H54 (cell line): Measurements from ENCODE around the gene MPP4.
"Not testable (repeated sequence)": the region's sequence is repeated elsewhere in the genome, so short reads cannot be mapped to it uniquely, and the experiment has no call there.

Source experiments
- DNase-seq: peaks from one replicate; pipeline ENCODE4 v3.0.0; 2011; ENCODE audit warnings: low spot score, mixed read lengths; ENCODE audit not compliant: insufficient read length
- FAIRE-seq: peaks from 3 replicates; lab custom pipeline; 2011; peaks lifted over from hg19 to GRCh38; lab: Jason Lieb, UNC
- POLR2A ChIP-seq: IDR thresholded peaks from 2 replicates; pipeline ENCODE4 v1.6.1; 2011; ENCODE audit warnings: low read depth, mild to moderate bottlenecking, low read length

MPP4 gene

GRCh38 chr2:201699416-201699815, 972 bp upstream of the MPP4 start:
- peak; percentile 6 for FAIRE-seq

GRCh38 chr2:201697899-201698298, 545 bp downstream of the MPP4 start:
- TF ChIP-seq POLR2A: no peak
- DNase-seq (peak; percentile 17), FAIRE-seq (peak; percentile 60)

More at GRCh38 chr2:201699416-201699815, 972 bp upstream of the MPP4 start:
- TF ChIP-seq POLR2A: no peak
- DNase-seq: no peak

GRCh38 chr2:201696151-201696659, 2.2 kb downstream of the MPP4 start:
- DNase-seq: peak; percentile 30
- TF ChIP-seq POLR2A: no peak
- FAIRE-seq: peak; percentile 97

GRCh38 chr2:201685156-201685555, 13.3 kb downstream of the MPP4 start:
- no peak for TF ChIP-seq POLR2A
- no peak for DNase-seq
- FAIRE-seq: no peak

GRCh38 chr2:201680743-201681142, 17.7 kb downstream of the MPP4 start:
- FAIRE-seq: peak; percentile 65
- peak; percentile 23 for DNase-seq

GRCh38 chr2:201678401-201678800, 20.0 kb downstream of the MPP4 start:
- no peak for DNase-seq
- FAIRE-seq: no peak
- no peak for TF ChIP-seq POLR2A

More at GRCh38 chr2:201680743-201681142, 17.7 kb downstream of the MPP4 start:
- TF ChIP-seq POLR2A: no peak

GRCh38 chr2:201675454-201675853, 23.0 kb downstream of the MPP4 start:
- TF ChIP-seq POLR2A: no peak
- no peak for FAIRE-seq

GRCh38 chr2:201674794-201675193, 23.6 kb downstream of the MPP4 start:
- no peak for TF ChIP-seq POLR2A
- DNase-seq (no peak), FAIRE-seq (no peak)

More at GRCh38 chr2:201675454-201675853, 23.0 kb downstream of the MPP4 start:
- no peak for DNase-seq

- no peak for FAIRE-seq
- no peak for TF ChIP-seq POLR2A
- no peak for DNase-seq
These were observed 24.1 kb downstream of the MPP4 start for GRCh38 chr2:201674298-201674697.

GRCh38 chr2:201673546-201673945, 24.9 kb downstream of the MPP4 start:
- FAIRE-seq (no peak), DNase-seq (no peak)
- no peak for TF ChIP-seq POLR2A

- not testable (repeated sequence) for FAIRE-seq
These were observed 27.2 kb downstream of the MPP4 start for GRCh38 chr2:201671205-201671604.

GRCh38 chr2:201669865-201670264, 28.6 kb downstream of the MPP4 start:
- FAIRE-seq (no peak), DNase-seq (no peak)

More at GRCh38 chr2:201671205-201671604, 27.2 kb downstream of the MPP4 start:
- not testable (repeated sequence) for DNase-seq

GRCh38 chr2:201668402-201668910, 30.0 kb downstream of the MPP4 start:
- no peak for TF ChIP-seq POLR2A
- FAIRE-seq: no peak
- DNase-seq: no peak

More at GRCh38 chr2:201669865-201670264, 28.6 kb downstream of the MPP4 start:
- no peak for TF ChIP-seq POLR2A

- TF ChIP-seq POLR2A: no peak
- no peak for DNase-seq
- FAIRE-seq: no peak
These were observed 34.1 kb downstream of the MPP4 start for GRCh38 chr2:201664334-201664733.

GRCh38 chr2:201661366-201661765, 37.1 kb downstream of the MPP4 start:
- DNase-seq (no peak), FAIRE-seq (no peak)
- TF ChIP-seq POLR2A: no peak

- TF ChIP-seq POLR2A: no peak
- FAIRE-seq (no peak), DNase-seq (no peak)
These were observed 38.0 kb downstream of the MPP4 start for GRCh38 chr2:201660293-201660895.
